Thyroid gland (tissue), 4 donors: Measurements from ENCODE around the gene UPK1A. TPM values are rescaled to one million over a fixed set of nuclear protein-coding genes. Genes with fewer than 3 reads are reported as not detected.

Experiments used
- DNase-seq, 2 donors: peaks; one replicate each; pipeline ENCODE4 v3.0.0-alpha.2; 2019
- H3K27ac ChIP-seq, 3 donors: fragments of 200-600 bp; sonication (generic); 1 replicate in 2 of 3; 2 replicates in 1 of 3; pipeline ENCODE4 v1.5.1; 2016 to 2019; ENCODE audit warnings: mild to moderate bottlenecking in 1 of 3, moderate library complexity in 1 of 3
- H3K27me3 ChIP-seq: fragments of 200-600 bp; sonication (generic); one replicate; pipeline ENCODE4 v1.5.1; 2019
- H3K36me3 ChIP-seq, 2 donors: fragments of 200-600 bp; sonication (generic); one replicate each; pipeline ENCODE4 v1.5.1; 2016 to 2019
- H3K4me1 ChIP-seq, 2 donors: fragments of 200-600 bp; sonication (generic); one replicate each; pipeline ENCODE4 v1.5.1; 2017 to 2019
- H3K4me3 ChIP-seq, 3 donors: fragments of 200-600 bp; sonication (generic); replicated peaks in 1 of 3; 1 replicate in 2 of 3; 2 replicates in 1 of 3; pipeline ENCODE4 v1.5.1; 2016; ENCODE audit warnings: mild to moderate bottlenecking in 1 of 3
- H3K9me3 ChIP-seq: fragments of 200-600 bp; sonication (generic); one replicate; pipeline ENCODE4 v1.5.1; 2017
- CTCF ChIP-seq, 6 experiments: fragments of 200-600 bp in 3 of 6; fragments of 450-650 bp in 3 of 6; sonication (generic) in 3 of 6; IDR thresholded peaks; one replicate each; pipeline ENCODE4 v1.5.1; 2016 to 2019; ENCODE audit warnings: antibody characterized with exemption in 6 of 6, mild to moderate bottlenecking in 2 of 6, inconsistent platforms in 1 of 6, moderate library complexity in 1 of 6
- POLR2A ChIP-seq, 2 donors: fragments of 450-650 bp; IDR thresholded peaks; one replicate each; pipeline ENCODE4 v1.6.1; 2017; ENCODE audit warnings: antibody characterized with exemption in 2 of 2, mild to moderate bottlenecking in 2 of 2, moderate library complexity in 1 of 2
- WGBS, 2 donors: methylation state at CpG; one replicate each; pipeline ENCODE4 v1.1.5; 2017; 5-methylcytosine and 5-hydroxymethylcytosine counted together
- intact Hi-C: fragments of 100-400 bp; cut with DNase I; formaldehyde crosslinking; loops from one replicate; pipeline ENCODE4 v1.15.1; 2023
- total RNA-seq, 4 donors: library from RNA; depleted of rRNA; stranded (reverse); fragments of >200 nt; gene quantifications; one replicate each; pipeline ENCODE4 v1.2.3, GENCODE V29; 2016

Gene UPK1A
- total RNA-seq, 4 donors from 2014 or later: not detected

- Histone ChIP-seq H3K36me3 (no peaks in the 10 kb centered on the region), H3K4me1 (peaks cover 0 to 5% of the 10 kb centered on the region in 2 donors), H3K27ac (no peak overlapping the region), H3K9me3 (no peaks in the 10 kb centered on the region), H3K4me3 (no peak overlapping the region), H3K27me3 (peaks cover 14% of the 10 kb centered on the region)
- no peak for TF ChIP-seq POLR2A (IDR thresholded peaks at IDR 0.05)
- no peak for TF ChIP-seq CTCF (IDR thresholded peaks at IDR 0.05)
- DNase-seq: no peak
- intact Hi-C loops: no loop called here
- WGBS, 2 donors: 53 to 61% methylated on average over 4 of the region's 4 CpGs
These were observed 3.7 kb downstream of the UPK1A start for GRCh38 chr19:35669974-35670373.

GRCh38 chr19:35670686-35671085 lies 4.4 kb downstream of the UPK1A start:
- DNase-seq: no peak
- no peak for TF ChIP-seq CTCF (IDR thresholded peaks at IDR 0.05)
- no peak for TF ChIP-seq POLR2A (IDR thresholded peaks at IDR 0.05)
- 78 to 91% methylated on average over 1 of the region's 1 CpG for WGBS, 2 donors
- Histone ChIP-seq H3K9me3 (no peaks in the 10 kb centered on the region), H3K27me3 (peaks cover 14% of the 10 kb centered on the region), H3K27ac (no peak overlapping the region), H3K36me3 (no peaks in the 10 kb centered on the region), H3K4me3 (no peak overlapping the region), H3K4me1 (peaks cover 0 to 5% of the 10 kb centered on the region in 2 donors)
- intact Hi-C loops: no loop called here

- no peak overlapping the region for H3K27ac ChIP-seq
- TF ChIP-seq POLR2A (IDR thresholded peaks at IDR 0.05) (no peak), CTCF (IDR thresholded peaks at IDR 0.05) (no peak)
- no peaks in the 10 kb centered on the region for H3K9me3 ChIP-seq
- no peak overlapping the region for H3K4me3 ChIP-seq
- H3K4me1 ChIP-seq: peaks cover 0 to 5% of the 10 kb centered on the region in 2 donors
- 52 to 54% methylated on average over 3 of the region's 3 CpGs for WGBS, 2 donors
- intact Hi-C loops: no loop called here
- no peak for DNase-seq
- peaks cover 14% of the 10 kb centered on the region for H3K27me3 ChIP-seq
- H3K36me3 ChIP-seq: no peaks in the 10 kb centered on the region
These were observed 5.5 kb downstream of the UPK1A start for GRCh38 chr19:35671818-35672217.

GRCh38 chr19:35673121-35673804 lies 6.9 kb downstream of the UPK1A start:
- 6 to 11% methylated on average over 18 to 32 of the region's 39 CpGs for WGBS, 2 donors

More at GRCh38 chr19:35673121-35673804, 6.9 kb downstream of the UPK1A start:
- Histone ChIP-seq H3K9me3 (no peaks in the 10 kb centered on the region), H3K27me3 (peaks cover 14% of the 10 kb centered on the region), H3K4me1 (peaks cover 0 to 5% of the 10 kb centered on the region in 2 donors), H3K4me3 (peak overlapping the region in 1 of 3 donors; percentile 4), H3K36me3 (no peaks in the 10 kb centered on the region), H3K27ac (no peak overlapping the region)
- intact Hi-C loops: no loop called here
- TF ChIP-seq POLR2A (IDR thresholded peaks at IDR 0.05) (no peak), CTCF (IDR thresholded peaks at IDR 0.05) (no peak)
- peak; percentile 9 to 19 for DNase-seq
